ENCODE results near the gene KLHL26. TPM values are rescaled to one million over a fixed set of nuclear protein-coding genes. Genes with fewer than 3 reads are reported as not detected.

Gene KLHL26
- total and polyA plus RNA-seq, 2 of the 13 experiments (the other 11 are each of a cell fraction or from before 2014, with no cell fraction given), result 1.5 to 1.7 TPM

DNA sequence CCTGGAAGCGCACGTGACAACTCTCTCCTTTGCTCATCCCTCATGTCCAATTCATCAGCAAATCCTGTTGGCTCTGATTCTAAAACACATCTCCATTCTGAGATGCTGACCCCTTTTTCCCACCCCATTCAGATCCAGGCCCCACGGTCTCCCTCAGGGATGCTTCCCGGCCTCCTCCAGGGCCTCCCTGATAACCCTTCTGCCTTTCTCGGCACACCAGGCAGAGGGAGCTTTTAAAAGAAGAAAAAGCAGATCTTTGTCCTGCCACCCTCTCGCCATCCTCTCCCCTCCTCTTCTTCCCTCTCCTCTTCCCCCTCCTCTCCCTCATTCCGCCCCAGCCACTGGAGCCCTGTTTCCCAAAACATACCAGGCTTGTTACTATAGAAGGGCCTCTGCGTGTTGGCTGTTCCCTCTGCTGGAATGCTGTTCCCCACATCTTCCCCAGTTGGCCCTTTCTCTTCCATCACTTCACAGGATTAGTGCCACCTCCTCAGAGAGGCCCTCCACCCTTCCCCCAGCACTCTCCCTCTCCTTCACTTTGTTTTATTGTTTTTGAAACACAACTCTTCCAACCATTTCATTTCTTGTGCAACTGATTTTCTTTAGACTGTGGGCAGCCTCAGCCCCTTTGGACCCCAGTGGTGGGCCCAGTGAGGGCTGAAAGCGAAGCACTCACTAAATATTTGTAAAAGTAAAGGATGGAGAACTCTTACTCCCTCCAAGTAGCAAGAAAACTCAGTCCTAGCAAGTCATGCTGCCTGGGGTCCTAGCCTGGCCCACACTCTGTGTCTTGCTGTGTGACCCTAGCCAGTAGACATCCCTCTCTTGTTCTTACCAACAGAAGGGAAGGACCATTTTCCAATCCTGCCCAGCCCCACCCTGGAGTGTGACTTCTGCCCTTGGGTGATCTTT lies 27.8 kb upstream of the KLHL26 start (continued):
- TF ChIP-seq JUND (CRISPR knock-in tag; IDR thresholded peaks at IDR 0.05), result no peak
- 0 out of 2 replicates have a peak, but pooled peaks have one; percentile 8 for TF ChIP-seq RCOR2 (CRISPR knock-in tag; IDR thresholded peaks at IDR 0.05)
- TF ChIP-seq NKX3-1 (CRISPR knock-in tag; IDR thresholded peaks at IDR 0.05), result no peak
- TF ChIP-seq, protein P1, sequence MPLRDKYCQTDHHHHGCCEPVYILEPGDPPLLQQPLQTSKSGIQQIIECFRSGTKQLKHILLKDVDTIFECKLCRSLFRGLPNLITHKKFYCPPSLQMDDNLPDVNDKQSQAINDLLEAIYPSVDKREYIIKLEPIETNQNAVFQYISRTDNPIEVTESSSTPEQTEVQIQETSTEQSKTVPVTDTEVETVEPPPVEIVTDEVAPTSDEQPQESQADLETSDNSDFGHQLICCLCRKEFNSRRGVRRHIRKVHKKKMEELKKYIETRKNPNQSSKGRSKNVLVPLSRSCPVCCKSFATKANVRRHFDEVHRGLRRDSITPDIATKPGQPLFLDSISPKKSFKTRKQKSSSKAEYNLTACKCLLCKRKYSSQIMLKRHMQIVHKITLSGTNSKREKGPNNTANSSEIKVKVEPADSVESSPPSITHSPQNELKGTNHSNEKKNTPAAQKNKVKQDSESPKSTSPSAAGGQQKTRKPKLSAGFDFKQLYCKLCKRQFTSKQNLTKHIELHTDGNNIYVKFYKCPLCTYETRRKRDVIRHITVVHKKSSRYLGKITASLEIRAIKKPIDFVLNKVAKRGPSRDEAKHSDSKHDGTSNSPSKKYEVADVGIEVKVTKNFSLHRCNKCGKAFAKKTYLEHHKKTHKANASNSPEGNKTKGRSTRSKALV (CRISPR knock-in tag; IDR thresholded peaks at IDR 0.05), result no peak
- TF ChIP-seq ZNF768 (CRISPR knock-in tag; IDR thresholded peaks at IDR 0.05), result peak; percentile 96
- no peak for TF ChIP-seq TOE1 (CRISPR knock-in tag; IDR thresholded peaks at IDR 0.05)
- peak; percentile 83 for TF ChIP-seq ZMYM3 (CRISPR knock-in tag; IDR thresholded peaks at IDR 0.05)

DNA sequence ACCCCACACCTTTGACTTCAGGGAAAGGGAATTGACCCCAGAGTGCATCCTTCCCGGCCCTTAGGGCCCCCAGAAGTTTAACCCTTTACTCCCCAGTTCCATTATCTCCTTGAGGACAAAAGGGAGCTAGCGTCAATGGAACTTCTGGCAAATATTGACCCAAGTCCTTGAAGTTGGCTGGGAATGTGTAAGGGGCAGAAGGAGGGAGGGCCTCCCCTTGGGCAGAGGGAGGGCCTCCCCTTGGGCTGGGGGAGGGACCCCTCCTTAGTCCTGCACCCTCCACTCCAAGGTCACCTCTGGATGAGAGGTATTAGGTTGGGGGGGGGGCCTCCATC lies 27.1 kb upstream of the KLHL26 start:
- Histone ChIP-seq H3K9me3 (ENCODE audit: low read length) (no peaks in the 10 kb centered on the region), H3K4me1 (ENCODE audit: insufficient read depth, low read length) (peaks cover 61% of the 10 kb centered on the region), H3K4me3 (replicated peaks in 1 of 3; ENCODE audit: insufficient read depth in 1 of 3, low read depth in 2 of 3, low read length in 3 of 3) (peak overlapping the region in 2 of 3 experiments; percentile 19 to 75; a peak in 3 of 6 replicates), H3K27ac (ENCODE audit: extremely low read length, insufficient read depth, low read length) (peak overlapping the region; percentile 84), H4K20me1 (ENCODE audit: insufficient read depth, low read length) (peaks cover 9% of the 10 kb centered on the region; the same call in 1 of the 2 replicates), H3K27me3 (ENCODE audit: control insufficient read depth in 1 of 2, insufficient read depth in 2 of 2, low read length in 2 of 2) (peaks cover 0 to 7% of the 10 kb centered on the region in 2 experiments; a peak in 2 of 5 replicates), H3K79me2 (ENCODE audit: insufficient read depth, low read length) (peaks cover 12% of the 10 kb centered on the region), H2AFZ (ENCODE audit: low read length) (no peak overlapping the region), H3K36me3 (replicated peaks in 1 of 2; ENCODE audit: control insufficient read depth in 1 of 2, insufficient read depth in 2 of 2, low read length in 2 of 2) (no peaks in the 10 kb centered on the region), H3K4me2 (ENCODE audit: low read depth, low read length) (peak overlapping the region; percentile 100), H3K9ac (ENCODE audit: insufficient read depth, low read depth, low read length) (peak overlapping the region; percentile 61)
- ChIA-PET POLR2A (interaction anchor here (0.9 to 1.7 kb wide), 2 partner anchors 21 to 38 kb away, joined by 5 to 14 read pairs; partner anchors contain the start of genes REX1BD and UBA52), CTCF (ENCODE audit: low intra/inter-chr PET ratio, low total read pairs) (no interaction called here)
- in situ Hi-C loops (cut with HindIII; ENCODE audit: extremely low pct_ligation_motif_present, low pct_unique_long_range_greater_than_20kb), result no loop called here
- peak; percentile 42 for FAIRE-seq
- intact Hi-C loops (cut with micrococcal nuclease; ENCODE audit: unreplicated experiment), result no loop called here
- no peak for ATAC-seq
- BruUV-seq (replicated peaks), result no TSS peak
- DNase-seq (ENCODE audit: low spot score), result no peak
- WGBS (ENCODE audit: low lambda C conversion rate), result 4% methylated on average over 2 of the region's 2 CpGs
- no peak for TF ChIP-seq ZNF205 (CRISPR knock-in tag; IDR thresholded peaks at IDR 0.05)
- no peak for TF ChIP-seq MIER3 (CRISPR knock-in tag; IDR thresholded peaks at IDR 0.05; ENCODE audit: borderline replicate concordance)
- peak; percentile 93 for TF ChIP-seq ZNF652 (CRISPR knock-in tag; IDR thresholded peaks at IDR 0.05; ENCODE audit: borderline replicate concordance, low read depth)
- TF ChIP-seq, protein P2, sequence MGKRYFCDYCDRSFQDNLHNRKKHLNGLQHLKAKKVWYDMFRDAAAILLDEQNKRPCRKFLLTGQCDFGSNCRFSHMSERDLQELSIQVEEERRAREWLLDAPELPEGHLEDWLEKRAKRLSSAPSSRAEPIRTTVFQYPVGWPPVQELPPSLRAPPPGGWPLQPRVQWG (CRISPR knock-in tag; IDR thresholded peaks at IDR 0.05; ENCODE audit: borderline replicate concordance, low read depth), result no peak
- TF ChIP-seq SP4 (CRISPR knock-in tag; IDR thresholded peaks at IDR 0.05), result no peak
- TF ChIP-seq, protein P3, sequence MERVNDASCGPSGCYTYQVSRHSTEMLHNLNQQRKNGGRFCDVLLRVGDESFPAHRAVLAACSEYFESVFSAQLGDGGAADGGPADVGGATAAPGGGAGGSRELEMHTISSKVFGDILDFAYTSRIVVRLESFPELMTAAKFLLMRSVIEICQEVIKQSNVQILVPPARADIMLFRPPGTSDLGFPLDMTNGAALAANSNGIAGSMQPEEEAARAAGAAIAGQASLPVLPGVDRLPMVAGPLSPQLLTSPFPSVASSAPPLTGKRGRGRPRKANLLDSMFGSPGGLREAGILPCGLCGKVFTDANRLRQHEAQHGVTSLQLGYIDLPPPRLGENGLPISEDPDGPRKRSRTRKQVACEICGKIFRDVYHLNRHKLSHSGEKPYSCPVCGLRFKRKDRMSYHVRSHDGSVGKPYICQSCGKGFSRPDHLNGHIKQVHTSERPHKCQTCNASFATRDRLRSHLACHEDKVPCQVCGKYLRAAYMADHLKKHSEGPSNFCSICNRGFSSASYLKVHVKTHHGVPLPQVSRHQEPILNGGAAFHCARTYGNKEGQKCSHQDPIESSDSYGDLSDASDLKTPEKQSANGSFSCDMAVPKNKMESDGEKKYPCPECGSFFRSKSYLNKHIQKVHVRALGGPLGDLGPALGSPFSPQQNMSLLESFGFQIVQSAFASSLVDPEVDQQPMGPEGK (CRISPR knock-in tag; IDR thresholded peaks at IDR 0.05), result peak; percentile 70
- TF ChIP-seq, protein P4, sequence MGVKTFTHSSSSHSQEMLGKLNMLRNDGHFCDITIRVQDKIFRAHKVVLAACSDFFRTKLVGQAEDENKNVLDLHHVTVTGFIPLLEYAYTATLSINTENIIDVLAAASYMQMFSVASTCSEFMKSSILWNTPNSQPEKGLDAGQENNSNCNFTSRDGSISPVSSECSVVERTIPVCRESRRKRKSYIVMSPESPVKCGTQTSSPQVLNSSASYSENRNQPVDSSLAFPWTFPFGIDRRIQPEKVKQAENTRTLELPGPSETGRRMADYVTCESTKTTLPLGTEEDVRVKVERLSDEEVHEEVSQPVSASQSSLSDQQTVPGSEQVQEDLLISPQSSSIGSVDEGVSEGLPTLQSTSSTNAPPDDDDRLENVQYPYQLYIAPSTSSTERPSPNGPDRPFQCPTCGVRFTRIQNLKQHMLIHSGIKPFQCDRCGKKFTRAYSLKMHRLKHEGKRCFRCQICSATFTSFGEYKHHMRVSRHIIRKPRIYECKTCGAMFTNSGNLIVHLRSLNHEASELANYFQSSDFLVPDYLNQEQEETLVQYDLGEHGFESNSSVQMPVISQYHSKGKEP (CRISPR knock-in tag; IDR thresholded peaks at IDR 0.05), result no peak
- TF ChIP-seq EP300 (IDR thresholded peaks at IDR 0.05; ENCODE audit: low read depth in 2 of 2, low read length in 2 of 2), result peak in 1 of 2 experiments; percentile 68; a peak in 1 of 4 replicates
- TF ChIP-seq EP300 (CRISPR knock-in tag; IDR thresholded peaks at IDR 0.05; ENCODE audit: borderline replicate concordance), result no peak
- no peak for TF ChIP-seq FOSL1 (CRISPR knock-in tag; IDR thresholded peaks at IDR 0.05; ENCODE audit: borderline replicate concordance)
